OCI-LY3 (cell line): ENCODE measurements around the gene MIER2.

Source experiments
- CTCF ChIP-seq: fragments of 200-600, 300-600 bp; sonication (generic); IDR thresholded peaks from 2 replicates; pipeline ENCODE4 v1.5.1; 2014; ENCODE audit warnings: antibody characterized with exemption, low read length, low read depth
- EZH2phosphoT487 ChIP-seq: fragments of 200-600 bp; shearing (Covaris generic); IDR thresholded peaks from 2 replicates; pipeline ENCODE4 v1.6.1; 2018; ENCODE audit warnings: antibody characterized with exemption, mixed run types, low read depth

- no peak for TF ChIP-seq EZH2phosphoT487
- no peak for TF ChIP-seq CTCF
These were observed 66.9 kb downstream of the MIER2 start for GRCh38 chr19:277581-278165.
